Smooth muscle cell of trachea (primary cell): ENCODE measurements around the gene STAT5B. TPM values are rescaled to one million over a fixed set of nuclear protein-coding genes. Genes with fewer than 3 reads are reported as not detected.

Source experiments
- total RNA-seq: library from RNA; depleted of rRNA; stranded (reverse); fragments of >200 nt; gene quantifications from 2 replicates; pipeline ENCODE4 v1.2.1, GENCODE V29; 2014

Gene STAT5B
- total RNA-seq: 25.2 and 31.6 TPM in 2 replicates

DNA sequence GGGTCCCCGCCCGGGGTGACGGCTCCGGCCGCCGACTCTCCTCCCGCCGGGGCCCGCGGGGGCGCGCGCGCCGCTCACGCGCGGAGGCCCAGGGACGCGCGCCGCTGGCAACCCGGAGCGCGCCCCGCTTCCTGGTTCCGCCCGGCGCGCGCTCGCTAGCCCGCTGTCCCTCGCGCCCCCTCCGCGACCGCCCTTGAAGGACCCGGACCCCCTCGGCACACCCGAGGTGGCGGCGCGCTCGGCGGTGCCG lies at the start of gene STAT5B:
STAT5B (minus strand) TSS at position 33 of the 250 bp plus-strand sequence. CDS start 44,264 bp downstream, outside the sequence.

GRCh38 chr17:42287977-42288802 lies 12.0 kb upstream of the STAT5B start, which contains the start of gene STAT5A:
Gene STAT5A, plus strand, starts transcription at chr17:42288498. Its CDS starts 914 bp downstream, at chr17:42289412.

DNA sequence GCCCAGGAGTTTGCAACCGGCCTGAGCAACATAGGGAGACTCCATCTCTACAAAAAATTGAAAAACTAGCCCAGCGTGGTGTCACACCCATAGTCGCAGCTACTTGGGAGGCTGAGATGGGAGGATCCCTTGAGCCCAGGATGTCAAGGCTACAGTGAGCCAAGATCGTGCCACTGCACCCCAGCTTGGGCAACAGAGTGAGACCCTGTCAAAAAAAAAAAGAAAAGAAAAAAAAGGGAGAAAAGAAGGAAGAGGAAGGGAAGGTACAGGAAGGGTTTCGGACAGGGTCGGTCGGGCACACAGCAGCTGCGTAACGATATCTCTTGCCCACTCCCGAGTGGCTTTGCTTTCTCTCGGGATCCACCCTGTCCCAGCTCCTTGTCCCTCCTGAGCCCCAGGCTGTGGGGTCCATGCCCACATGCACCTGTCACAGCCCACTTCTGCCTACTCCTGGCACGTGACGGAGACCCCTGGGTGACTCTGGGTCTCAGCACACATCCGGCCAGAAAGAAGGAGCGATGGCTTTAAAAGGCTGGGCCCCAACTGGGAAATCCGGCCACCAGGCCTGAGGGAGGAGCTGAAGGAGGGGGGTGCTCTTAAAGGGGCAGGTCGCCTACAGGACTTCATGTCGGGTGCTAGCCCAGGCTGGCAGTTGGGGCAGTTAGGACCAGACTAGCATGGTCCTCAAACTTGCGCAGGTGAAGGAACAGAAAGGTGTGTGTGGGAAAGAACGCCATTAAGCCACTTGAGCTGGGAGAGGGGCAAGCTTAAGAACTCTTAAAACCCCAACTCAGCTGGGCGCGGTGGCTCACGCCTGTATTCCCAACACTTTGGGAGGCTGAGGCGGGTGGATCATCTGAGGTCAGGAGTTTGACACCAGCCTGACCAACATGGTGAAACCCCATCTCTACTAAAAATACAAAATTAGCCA lies 82.0 kb downstream of the STAT5B start, which contains the start of gene GHDC:
GHDC (minus strand) TSS at position 526 of the 931 bp plus-strand sequence. CDS start 913 bp downstream, outside the sequence.

GRCh38 chr17:42184713-42185620 lies 91.2 kb downstream of the STAT5B start, which contains the start of gene HCRT:
Gene HCRT, minus strand, starts transcription at chr17:42185452. Its CDS starts 87 bp downstream, at chr17:42185365.

GRCh38 chr17:42180922-42181850 lies 95.0 kb downstream of the STAT5B start, which contains the start of gene KCNH4:
Gene KCNH4, minus strand, starts transcription at chr17:42181142. Its CDS starts 197 bp downstream, at chr17:42180945.

Other genes starting within 250 kb of the STAT5B start
- gene C17orf113, start 225.8 kb downstream of the STAT5B start, total RNA-seq: 0.15 and 0.17 TPM in 2 replicates
- gene ZNF385C, start 177.9 kb downstream of the STAT5B start, total RNA-seq: not detected in 2 replicates
- gene DHX58, start 163.7 kb downstream of the STAT5B start, total RNA-seq: 17.2 and 25.6 TPM in 2 replicates
- 7.0 and 10.8 TPM in 2 replicates for gene KAT2A, start 155.0 kb downstream of the STAT5B start, total RNA-seq
- gene HSPB9, start 153.6 kb downstream of the STAT5B start, total RNA-seq: not detected in 2 replicates
- 82.9 and 87.3 TPM in 2 replicates for gene RAB5C, start 121.4 kb downstream of the STAT5B start, total RNA-seq
- gene KCNH4, start 95.2 kb downstream of the STAT5B start, total RNA-seq: under 0.01 TPM in 1 of 2 replicates, not detected in the other
- gene HCRT, start 90.9 kb downstream of the STAT5B start, total RNA-seq: not detected in 2 replicates
- 16.1 and 30.3 TPM in 2 replicates for gene GHDC, start 81.9 kb downstream of the STAT5B start, total RNA-seq
- gene STAT5A, start 12.1 kb upstream of the STAT5B start, total RNA-seq: 23.0 and 67.6 TPM in 2 replicates
- 87.0 and 146 TPM in 2 replicates for gene STAT3, start 112.1 kb upstream of the STAT5B start, total RNA-seq
- 586 and 703 TPM in 2 replicates for gene CAVIN1, start 146.9 kb upstream of the STAT5B start, total RNA-seq
- gene ATP6V0A1, start 182.5 kb upstream of the STAT5B start, total RNA-seq: 55.3 and 73.6 TPM in 2 replicates